HCT116 (cell line): ENCODE data around the gene ACTR3C.

Experiments used
- ATF3 ChIP-seq: IDR thresholded peaks from 2 replicates; pipeline ENCODE4 v1.6.1; 2012
- CTCF ChIP-seq, 3 experiments: fragments of 200-600 bp in 1 of 3; sonication (generic) in 1 of 3; IDR thresholded peaks in 2 of 3; conservative IDR thresholded peaks in 1 of 3; 2 replicates each; pipeline ENCODE4 v1.5.1; 2012 to 2017; ENCODE audit warnings: low read depth in 2 of 3, low read length in 2 of 3, antibody characterized with exemption in 1 of 3, borderline replicate concordance in 1 of 3, control low read depth in 1 of 3, mild to moderate bottlenecking in 1 of 3, mixed read lengths in 1 of 3, mixed run types in 1 of 3, moderate library complexity in 1 of 3; ENCODE audit not compliant: insufficient read depth in 1 of 3
- EGR1 ChIP-seq: IDR thresholded peaks from 2 replicates; pipeline ENCODE4 v1.6.1; 2012; ENCODE audit warnings: low read depth
- EZH2 ChIP-seq: fragments of 200-600 bp; sonication (generic); IDR thresholded peaks from 2 replicates; pipeline ENCODE4 v1.6.1; 2017; ENCODE audit warnings: antibody characterized with exemption, mixed run types
- EZH2phosphoT487 ChIP-seq: fragments of 200-600 bp; IDR thresholded peaks from 2 replicates; pipeline ENCODE4 v1.6.1; 2018; ENCODE audit warnings: antibody characterized with exemption, borderline replicate concordance
- FOSL1 ChIP-seq: IDR thresholded peaks from 2 replicates; pipeline ENCODE4 v1.6.1; 2012; ENCODE audit warnings: low read depth
- JUND ChIP-seq: IDR thresholded peaks from 2 replicates; pipeline ENCODE4 v1.6.1; 2012
- MAX ChIP-seq: IDR thresholded peaks from 2 replicates; pipeline ENCODE4 v1.6.1; 2012
- POLR2A ChIP-seq: IDR thresholded peaks from 2 replicates; pipeline ENCODE4 v1.7.0; 2011; ENCODE audit warnings: borderline replicate concordance; ENCODE audit not compliant: insufficient read depth, insufficient read length; ENCODE audit errors: extremely low read depth
- POLR2AphosphoS5 ChIP-seq: IDR thresholded peaks from 2 replicates; pipeline ENCODE4 v1.6.1; 2011; ENCODE audit warnings: mild to moderate bottlenecking, low read depth, low read length, moderate library complexity
- RAD21 ChIP-seq: IDR thresholded peaks from 2 replicates; pipeline ENCODE4 v1.6.1; 2012; ENCODE audit warnings: low read depth, mild to moderate bottlenecking
- SIN3A ChIP-seq: IDR thresholded peaks from 2 replicates; pipeline ENCODE4 v1.6.1; 2012; ENCODE audit warnings: low read depth
- YY1 ChIP-seq: IDR thresholded peaks from 2 replicates; pipeline ENCODE4 v1.6.1; 2011; ENCODE audit warnings: low read length, low read depth, moderate library complexity, mild to moderate bottlenecking; ENCODE audit not compliant: insufficient replicate concordance; ENCODE audit errors: extremely low read depth

GRCh38 chr7:150344299-150344698 is 21.0 kb upstream of the ACTR3C start:
- TF ChIP-seq MAX (no peak), POLR2A (no peak), CTCF (IDR thresholded peaks at IDR 0.05 in 2 of 3, conservative IDR thresholded peaks at IDR 0.05 in 1 of 3; ENCODE audit: borderline replicate concordance in 1 of 3, insufficient read depth in 1 of 3, low read depth in 2 of 3, low read length in 2 of 3) (no peak), ATF3 (no peak), EGR1 (no peak), RAD21 (no peak), YY1 (no peak), POLR2AphosphoS5 (no peak), FOSL1 (no peak), SIN3A (no peak), EZH2phosphoT487 (no peak), EZH2 (no peak), JUND (no peak)
